Occipital lobe (tissue), 2 donors: ENCODE measurements around the gene CXCL5. TPM values are rescaled to one million over a fixed set of nuclear protein-coding genes. Genes with fewer than 3 reads are reported as not detected.

Experiments used
- DNase-seq: peaks from one replicate; lab custom pipeline; 2025; lab: John Stamatoyannopoulos, UW
- total RNA-seq: library from RNA; depleted of rRNA; stranded (reverse); fragments of >200 nt; gene quantifications from one replicate; pipeline ENCODE4 v1.2.3, GENCODE V29; 2014

CXCL5 gene
- 0.16 TPM for total RNA-seq

- DNase-seq, result peak; percentile 13
These were observed at the start of gene CXCL5 for GRCh38 chr4:73998040-73999011. Gene CXCL5, minus strand, starts transcription at chr4:73998677. Its CDS starts 96 bp downstream, at chr4:73998581.

GRCh38 chr4:74047152-74047551 is 48.7 kb upstream of the CXCL5 start:
- DNase-seq, result no peak

- no peak for DNase-seq
These were observed 47.3 kb upstream of the CXCL5 start for GRCh38 chr4:74045772-74046171.

GRCh38 chr4:74045247-74045646 is 46.8 kb upstream of the CXCL5 start:
- DNase-seq, result no peak

GRCh38 chr4:74044677-74045076 is 46.2 kb upstream of the CXCL5 start:
- no peak for DNase-seq

- no peak for DNase-seq
These were observed 44.2 kb upstream of the CXCL5 start for GRCh38 chr4:74042681-74043080.

GRCh38 chr4:74041418-74041817 is 42.9 kb upstream of the CXCL5 start:
- no peak for DNase-seq

GRCh38 chr4:74039315-74039763 is 40.9 kb upstream of the CXCL5 start:
- DNase-seq, result no peak

GRCh38 chr4:74038425-74039314 is 40.2 kb upstream of the CXCL5 start, which contains the start of gene CXCL3:
Gene CXCL3, minus strand, starts transcription at chr4:74038689. Its CDS starts 78 bp downstream, at chr4:74038611.
- peak; percentile 47 for DNase-seq

- no peak for DNase-seq
These were observed 39.6 kb upstream of the CXCL5 start for GRCh38 chr4:74038086-74038424.

- DNase-seq, result no peak
These were observed 38.8 kb upstream of the CXCL5 start for GRCh38 chr4:74037076-74037955.

GRCh38 chr4:74033739-74034138 is 35.3 kb upstream of the CXCL5 start:
- no peak for DNase-seq

- DNase-seq, result no peak
These were observed 33.6 kb upstream of the CXCL5 start for GRCh38 chr4:74032064-74032463.

GRCh38 chr4:74031576-74031975 is 33.1 kb upstream of the CXCL5 start:
- no peak for DNase-seq

- DNase-seq, result no peak
These were observed 31.8 kb upstream of the CXCL5 start for GRCh38 chr4:74030285-74030684.

GRCh38 chr4:74028504-74028903 is 30.0 kb upstream of the CXCL5 start:
- no peak for DNase-seq

GRCh38 chr4:74023709-74024108 is 25.2 kb upstream of the CXCL5 start:
- no peak for DNase-seq

GRCh38 chr4:74021601-74022000 is 23.1 kb upstream of the CXCL5 start:
- DNase-seq, result no peak

GRCh38 chr4:74018771-74019170 is 20.3 kb upstream of the CXCL5 start:
- DNase-seq, result no peak

- DNase-seq, result no peak
These were observed 19.6 kb upstream of the CXCL5 start for GRCh38 chr4:74018116-74018515.

GRCh38 chr4:74016068-74016467 is 17.6 kb upstream of the CXCL5 start:
- DNase-seq, result no peak
